HG02884 (cell line): Measurements from ENCODE around the gene SLC5A12.

ENCODE experiments used
- ATAC-seq: cut with Tn5 transposase; IDR thresholded peaks from one replicate; pipeline ENCODE4 v1.9.1; 2021; ENCODE audit warnings: mild to moderate bottlenecking, moderate library complexity; ENCODE audit not compliant: unreplicated experiment

Gene SLC5A12, protein sequence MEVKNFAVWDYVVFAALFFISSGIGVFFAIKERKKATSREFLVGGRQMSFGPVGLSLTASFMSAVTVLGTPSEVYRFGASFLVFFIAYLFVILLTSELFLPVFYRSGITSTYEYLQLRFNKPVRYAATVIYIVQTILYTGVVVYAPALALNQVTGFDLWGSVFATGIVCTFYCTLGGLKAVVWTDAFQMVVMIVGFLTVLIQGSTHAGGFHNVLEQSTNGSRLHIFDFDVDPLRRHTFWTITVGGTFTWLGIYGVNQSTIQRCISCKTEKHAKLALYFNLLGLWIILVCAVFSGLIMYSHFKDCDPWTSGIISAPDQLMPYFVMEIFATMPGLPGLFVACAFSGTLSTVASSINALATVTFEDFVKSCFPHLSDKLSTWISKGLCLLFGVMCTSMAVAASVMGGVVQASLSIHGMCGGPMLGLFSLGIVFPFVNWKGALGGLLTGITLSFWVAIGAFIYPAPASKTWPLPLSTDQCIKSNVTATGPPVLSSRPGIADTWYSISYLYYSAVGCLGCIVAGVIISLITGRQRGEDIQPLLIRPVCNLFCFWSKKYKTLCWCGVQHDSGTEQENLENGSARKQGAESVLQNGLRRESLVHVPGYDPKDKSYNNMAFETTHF

DNA sequence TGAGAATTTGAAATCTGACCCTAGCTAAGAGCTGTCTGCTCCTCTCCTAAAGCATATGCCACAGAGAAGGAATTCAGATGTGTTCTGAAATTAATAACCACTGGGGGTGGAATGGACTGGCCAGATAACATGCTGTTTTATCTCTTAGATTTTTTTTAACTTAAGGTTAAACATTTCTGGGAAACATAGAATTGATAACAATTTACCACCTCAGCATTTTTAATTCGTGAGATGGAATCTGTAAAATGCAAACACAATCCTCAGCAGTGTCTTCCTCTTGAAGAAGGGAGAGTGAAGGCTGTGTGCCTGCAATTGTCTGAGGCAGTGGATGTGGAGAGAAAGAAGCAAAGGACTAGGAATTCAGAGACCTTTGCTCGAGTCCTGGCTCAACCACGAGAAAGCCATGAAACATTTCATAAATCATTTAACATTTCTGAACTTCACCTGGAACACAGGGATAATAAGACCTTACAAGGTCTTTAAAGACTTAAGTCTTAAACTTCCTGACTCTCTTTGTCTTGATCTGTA is at the start of gene SLC5A12:
TSS of gene SLC5A12 (minus strand) at position 113 of the 528 bp plus-strand sequence. CDS start 346 bp downstream, outside the sequence.
- ATAC-seq = no peak

DNA sequence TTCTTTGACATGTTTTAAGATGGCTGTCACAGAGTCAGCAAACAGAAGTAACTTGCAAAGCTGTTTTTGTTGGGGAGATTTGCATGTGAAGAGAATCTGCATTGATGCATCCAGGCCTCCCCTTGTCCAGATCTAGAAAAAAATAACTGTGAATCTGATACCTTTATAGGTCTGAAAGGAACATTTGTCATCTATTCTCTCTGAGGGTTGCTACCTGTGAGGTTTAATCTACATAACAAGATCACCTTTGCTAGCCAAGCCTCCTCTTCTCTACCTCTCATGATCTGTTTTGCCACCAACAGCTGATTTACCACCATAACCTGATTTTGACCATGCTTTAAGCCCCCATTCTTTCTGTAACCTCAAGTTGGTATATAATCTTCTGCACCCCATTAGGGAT is 47.2 kb upstream of the SLC5A12 start:
- ATAC-seq = no peak

DNA sequence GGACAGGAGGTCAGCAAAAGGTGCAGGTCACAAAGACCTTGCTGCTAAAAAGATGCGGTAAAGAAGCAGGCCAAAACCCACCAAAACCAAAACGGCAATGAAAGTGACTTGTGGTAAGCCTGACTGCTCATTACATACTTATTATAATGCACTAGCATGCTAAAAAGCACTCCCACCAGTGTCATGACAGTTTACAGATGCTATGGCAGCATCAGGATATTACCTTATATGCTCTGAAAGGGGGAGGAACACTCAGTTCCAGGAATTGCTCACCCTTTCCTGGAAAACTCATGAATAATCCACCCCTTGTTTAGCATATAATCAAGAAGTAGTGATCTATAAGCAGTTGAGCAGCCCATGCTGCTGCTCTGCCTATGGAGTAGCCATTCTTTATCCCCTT is 45.2 kb upstream of the SLC5A12 start:
- ATAC-seq = no peak

DNA sequence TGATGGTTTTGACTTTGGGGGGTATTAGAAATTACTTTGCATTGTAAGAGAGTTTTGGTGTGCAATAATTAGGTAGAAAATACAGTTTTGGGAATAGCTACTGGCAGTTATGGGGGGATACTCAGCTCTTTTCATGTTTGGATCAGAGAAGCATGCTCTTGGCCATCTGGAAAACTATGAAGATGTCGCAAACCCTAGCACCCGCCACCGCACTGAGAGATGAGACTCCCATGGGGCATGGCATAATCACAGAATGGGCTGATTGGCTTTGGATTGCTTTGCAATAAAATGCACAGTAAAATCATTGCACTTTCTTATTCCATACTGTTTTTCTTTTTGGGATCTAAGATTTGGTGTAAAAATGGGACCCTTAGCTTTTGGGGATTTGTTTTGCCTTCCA is 43.5 kb upstream of the SLC5A12 start:
- no peak for ATAC-seq

DNA sequence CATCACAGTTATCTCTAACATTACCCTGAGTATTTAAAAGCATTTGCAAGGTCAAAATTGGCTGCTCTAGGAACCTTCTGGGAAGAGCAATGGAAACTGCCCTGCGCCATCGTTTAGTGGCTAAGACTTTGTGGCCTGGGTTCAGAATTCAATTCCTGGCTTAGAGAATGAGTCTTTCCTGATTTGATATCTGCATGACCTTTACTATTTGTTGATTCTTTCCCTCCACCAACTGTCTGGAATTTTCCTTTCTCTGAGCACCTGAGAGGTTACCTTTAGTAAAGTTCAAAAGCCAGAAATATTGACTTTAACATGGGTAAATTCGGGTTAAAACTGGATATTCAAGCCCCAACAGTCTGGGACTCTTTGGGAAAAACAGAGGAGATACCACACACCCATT is 43.0 kb upstream of the SLC5A12 start:
- no peak for ATAC-seq

DNA sequence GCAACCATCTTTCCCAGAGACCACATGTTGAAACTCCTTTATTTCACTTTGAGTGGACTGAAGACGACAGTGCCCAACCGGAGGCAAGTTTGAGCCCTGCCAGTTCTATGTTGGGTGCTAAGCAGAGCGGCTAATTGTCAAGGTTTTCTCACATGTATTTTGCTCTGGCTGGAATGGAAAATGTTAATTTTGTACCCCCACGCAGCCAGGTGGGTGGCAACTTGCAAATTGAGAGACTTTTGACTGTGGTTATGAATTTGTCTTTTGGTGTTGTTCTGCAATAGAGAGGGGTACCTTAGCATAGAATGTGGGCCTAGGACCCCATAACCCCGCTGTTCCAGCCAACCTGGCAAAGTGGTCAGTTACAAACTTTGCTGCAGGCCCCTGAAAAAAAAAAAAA is 42.5 kb upstream of the SLC5A12 start:
- no peak for ATAC-seq

DNA sequence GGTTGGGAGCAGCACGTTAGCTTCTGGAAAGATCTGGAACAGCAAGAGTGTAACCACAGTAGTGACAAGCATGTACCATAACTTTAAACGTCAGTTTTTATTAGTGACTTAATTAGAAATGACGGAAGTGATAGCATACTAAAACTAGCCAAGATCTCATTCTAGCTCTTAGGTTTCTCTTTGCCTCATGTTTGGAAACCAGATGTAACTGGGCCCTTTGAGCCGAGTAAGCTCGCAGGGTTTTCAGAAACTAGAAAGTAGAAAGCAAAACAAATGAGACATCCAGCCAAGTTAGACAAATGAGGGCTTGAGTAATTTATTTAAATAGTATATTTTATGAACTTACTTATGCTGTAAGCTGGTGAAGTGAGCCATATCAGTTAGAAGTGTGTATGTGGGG is 40.2 kb upstream of the SLC5A12 start:
- ATAC-seq = no peak

DNA sequence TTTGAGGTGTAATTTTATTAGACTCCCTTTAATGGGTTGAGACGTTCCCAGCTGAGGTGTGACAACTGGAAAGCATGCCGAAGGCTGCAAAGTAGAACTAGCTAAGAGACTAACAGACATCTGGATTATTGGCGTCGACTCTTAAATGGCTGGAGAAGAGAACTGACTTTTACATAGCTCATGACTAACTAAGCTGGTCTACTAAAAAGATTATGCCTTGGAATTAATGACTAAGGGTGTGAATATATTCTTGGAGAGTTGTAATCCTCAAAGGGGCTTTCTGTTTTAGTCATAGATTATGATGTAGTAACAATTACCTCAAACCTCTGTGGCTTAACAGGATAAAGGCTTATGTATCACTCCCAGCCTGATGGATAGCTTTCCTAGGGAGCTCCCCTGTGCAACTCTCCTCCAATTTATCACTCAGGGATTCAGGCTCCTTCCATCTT is 39.5 kb upstream of the SLC5A12 start:
- ATAC-seq = no peak

DNA sequence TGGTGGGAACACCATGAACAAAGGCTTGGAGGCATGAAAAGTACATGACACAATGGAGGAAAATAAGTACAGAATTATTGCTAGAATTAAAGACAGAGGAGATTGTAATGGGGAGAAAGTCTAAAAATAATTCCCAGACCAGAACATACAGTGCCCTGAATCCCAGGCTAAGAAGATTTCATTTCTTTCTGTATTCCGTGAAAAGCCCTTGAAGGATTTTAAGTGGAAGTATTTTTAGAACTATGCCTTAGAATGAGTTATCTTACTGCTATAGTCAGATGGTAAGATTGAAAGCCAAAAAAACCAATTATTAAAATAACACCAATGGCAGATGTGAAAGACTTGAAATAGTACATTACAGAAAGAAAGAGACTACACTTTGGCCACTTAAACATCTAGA is 36.1 kb upstream of the SLC5A12 start:
- no peak for ATAC-seq

DNA sequence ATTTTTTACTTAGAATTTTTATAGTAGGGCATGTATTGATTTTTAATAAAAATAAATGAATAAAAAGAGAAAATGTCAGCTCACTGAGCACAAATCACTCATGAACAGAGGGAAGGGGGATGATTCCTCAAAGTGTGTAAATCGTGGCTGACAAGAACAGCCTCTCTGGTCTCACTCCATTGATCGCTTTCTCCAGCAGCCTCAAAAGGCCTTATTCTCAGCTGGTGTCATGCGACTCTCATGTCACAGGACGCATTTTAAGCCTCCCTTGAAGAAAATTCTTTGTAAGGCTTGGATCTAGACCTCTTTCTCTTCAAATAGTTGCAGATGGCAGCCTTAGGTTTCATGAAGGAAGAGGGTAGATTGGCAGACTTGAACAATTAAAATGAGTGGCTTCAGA is 33.9 kb upstream of the SLC5A12 start:
- no peak for ATAC-seq

DNA sequence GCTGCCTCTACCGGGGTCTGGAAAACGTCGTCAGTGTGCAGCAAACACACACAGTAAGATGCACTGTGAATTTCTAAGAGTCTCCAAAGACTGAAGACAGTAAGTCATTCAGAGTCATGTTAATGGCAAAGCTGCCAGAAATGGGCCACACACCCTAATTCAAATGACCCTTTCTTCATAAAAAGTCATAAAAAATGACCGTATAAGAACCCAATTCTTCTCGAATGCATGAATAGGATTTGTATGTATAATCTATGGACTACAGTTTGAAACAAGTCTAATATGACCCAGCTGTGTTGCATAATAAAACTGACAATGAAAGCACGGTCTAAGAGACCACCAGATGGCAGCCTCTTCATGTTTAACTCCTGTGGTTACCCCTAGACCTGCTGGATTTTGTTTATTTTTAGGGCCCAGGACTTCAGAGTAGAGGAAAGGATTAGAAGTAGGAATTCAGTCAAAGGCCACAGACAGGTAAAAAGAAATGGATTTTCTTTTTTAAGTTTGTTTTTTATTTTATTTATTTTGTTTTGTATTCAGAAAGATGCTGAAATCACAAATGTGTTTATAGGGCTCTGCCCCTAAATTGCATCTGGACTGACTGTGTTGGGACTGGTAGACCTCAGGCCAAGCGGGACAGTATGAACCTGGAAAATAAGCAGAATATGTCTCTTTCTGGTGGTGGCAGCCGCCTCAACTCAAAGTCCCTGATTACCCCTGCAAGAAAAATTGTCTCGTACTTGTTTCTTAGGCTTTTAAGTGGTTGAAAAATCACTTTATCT is 32.1 kb upstream of the SLC5A12 start:
- ATAC-seq = no peak

DNA sequence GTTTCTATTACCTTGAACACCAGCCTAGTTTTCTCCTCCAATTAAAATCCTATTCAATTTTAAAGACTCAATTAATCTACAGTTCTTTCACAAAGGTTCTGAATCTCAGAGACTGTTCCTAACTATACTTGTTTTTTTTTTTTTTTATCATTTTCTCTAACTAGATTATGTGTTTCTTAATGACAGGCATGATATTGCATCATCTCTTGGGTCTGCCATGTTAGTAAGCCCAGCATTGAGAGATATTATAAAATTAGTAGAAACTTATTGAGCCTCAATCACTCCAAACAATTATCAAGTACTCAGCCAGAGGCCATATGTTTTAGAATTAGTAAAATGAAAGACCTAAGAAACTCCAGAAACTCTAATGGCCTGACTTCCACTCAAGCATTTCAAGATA is 28.1 kb upstream of the SLC5A12 start:
- no peak for ATAC-seq

DNA sequence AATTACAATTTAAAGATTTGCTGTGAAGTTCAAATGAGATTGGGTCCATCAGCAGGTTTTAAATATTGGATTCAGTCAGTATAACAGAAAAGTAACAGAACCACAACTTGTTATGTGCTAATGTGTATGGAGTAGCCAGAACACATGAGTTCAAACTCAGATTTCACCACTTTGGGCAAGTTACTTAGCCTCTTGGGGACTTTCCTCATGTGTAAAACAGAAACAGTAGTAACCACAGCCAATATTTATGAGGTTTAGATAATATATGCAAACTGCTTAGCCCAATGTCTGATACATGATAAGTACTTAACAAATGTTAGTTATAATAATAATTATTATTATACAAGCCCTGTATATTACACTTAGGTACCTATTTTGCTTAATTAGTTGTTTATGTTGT is 21.8 kb upstream of the SLC5A12 start:
- peak; percentile 86 for ATAC-seq

DNA sequence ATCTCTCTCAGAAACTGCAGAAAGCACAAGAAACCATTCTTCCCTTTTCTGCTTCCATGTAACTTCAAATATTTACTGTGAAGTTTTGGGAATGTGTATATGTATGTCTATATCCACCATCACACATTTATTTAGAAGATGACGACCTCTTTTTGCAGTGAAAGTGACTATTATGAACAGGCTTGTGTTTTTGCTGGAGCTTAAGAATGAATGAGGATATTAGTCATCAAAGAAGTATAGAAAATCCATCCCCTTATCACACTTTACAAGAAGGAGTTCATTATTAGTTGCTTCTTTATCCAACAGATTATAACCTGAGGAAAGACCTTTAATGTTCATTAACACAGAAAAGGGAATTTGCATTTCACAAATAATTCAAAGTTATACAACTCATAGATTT is 21.1 kb upstream of the SLC5A12 start:
- ATAC-seq = no peak

DNA sequence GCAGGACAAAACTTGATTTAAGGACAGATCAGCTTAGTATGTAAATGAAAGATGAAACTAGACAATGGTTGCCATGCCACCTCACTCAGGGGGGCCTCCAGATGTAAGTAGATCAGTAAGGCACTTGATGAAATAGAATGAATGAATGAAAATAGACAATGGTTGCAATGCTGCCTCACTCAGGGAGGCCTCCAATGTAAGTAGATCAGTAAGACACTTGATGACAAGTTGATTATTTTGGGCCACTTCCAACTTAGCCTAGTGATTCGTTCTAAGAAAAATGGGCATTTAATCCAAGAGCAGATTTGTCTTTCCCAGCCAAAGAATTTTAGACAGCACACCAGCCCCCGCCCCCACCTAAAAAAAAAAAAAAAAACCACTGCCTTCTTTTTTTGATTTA is 19.2 kb upstream of the SLC5A12 start:
- no peak for ATAC-seq

DNA sequence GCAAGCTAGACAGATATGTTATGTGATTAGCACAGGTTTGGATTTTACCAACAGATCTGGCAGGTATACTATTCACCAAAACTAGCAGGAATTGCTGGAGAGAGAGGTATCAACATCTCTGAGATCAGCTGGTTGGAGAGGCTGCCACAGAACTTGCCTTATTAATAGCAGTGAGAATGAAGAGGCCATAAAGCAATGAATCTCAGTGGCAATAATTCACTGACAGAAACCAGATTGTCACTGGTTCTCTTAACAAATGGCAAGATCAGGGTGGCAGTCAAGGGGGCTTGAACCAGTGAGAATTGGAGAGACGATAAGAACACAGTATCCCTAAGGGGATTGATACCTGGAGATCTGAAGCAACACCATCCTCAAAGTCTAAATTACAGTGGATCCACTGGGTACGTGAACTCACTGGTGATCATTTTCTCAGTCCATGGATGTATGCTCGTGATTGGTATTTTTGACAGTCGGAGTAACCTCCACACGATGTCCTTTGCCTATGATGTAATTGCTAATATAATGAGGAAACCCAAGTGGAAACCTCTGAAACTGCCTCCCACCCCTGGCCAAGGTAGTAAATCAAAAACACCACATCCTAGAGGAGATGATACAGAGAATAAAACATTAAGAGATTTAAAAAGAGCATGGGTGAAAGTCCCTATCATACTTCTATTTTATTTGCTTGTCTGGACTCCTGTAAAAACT is 17.7 kb upstream of the SLC5A12 start:
- ATAC-seq = no peak

DNA sequence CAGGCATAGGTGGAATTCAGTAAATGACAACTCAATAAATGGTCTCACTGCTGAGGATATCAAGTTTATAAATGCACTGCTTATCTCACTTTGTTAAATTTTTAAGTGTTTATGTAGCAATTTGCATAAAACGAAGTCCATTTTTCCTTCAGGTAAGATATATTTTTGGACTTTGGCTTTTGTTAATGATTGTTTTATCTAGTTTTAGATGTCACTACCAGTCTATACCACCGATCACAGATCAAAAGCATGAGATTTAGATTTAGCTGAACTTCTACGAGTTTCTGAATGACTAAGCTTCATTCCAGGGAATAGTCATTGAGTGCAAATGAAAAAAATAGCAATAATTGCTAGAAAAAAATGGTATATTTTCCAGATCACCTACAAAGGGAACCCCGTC is 12.8 kb upstream of the SLC5A12 start:
- no peak for ATAC-seq

DNA sequence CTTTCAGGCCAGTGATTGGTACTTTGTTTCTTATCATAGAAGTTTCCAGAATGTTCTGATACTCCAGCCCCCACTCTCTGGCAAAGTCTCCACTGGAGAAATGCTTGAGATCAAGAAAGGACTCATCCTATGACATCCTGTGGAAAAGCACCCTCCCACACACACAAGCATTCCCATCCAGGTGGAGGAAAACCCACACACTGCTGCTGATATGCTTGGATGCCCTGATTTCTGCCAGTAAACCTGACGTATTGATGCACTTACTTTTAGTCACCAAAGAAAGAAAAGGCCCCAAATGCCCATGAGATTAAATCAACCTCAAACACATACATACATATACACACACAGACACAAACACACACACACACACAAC is 9.2 kb upstream of the SLC5A12 start:
- ATAC-seq = no peak

DNA sequence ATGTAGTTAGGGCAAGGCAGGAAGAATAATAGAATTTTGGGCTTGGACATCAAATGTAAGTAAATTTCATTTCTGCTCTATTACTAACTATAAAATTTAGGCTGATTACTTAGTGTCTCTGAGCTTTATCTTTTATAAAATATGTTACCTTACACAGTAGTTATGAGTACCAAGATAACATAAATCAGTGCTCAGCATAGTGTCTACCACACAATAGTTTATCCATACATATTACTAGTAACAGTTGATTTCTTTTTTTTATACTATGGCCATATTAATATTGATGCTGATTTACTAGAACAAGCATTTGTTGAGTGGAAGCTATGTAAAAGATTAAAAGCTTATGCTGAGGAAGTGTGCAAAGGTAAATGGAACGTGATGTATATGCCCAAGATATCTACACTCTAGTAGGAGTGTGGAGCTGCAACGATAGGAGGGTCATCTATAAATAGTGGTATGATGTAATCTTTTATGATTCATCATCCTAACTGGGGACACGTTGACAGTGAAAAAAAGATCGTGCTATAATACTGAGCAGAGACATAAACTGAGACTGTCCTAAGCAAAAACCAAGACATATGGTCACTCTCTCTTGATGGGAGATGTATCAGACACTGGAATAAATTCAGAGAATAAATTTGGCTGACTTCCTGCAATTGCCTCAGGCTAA is 8.7 kb upstream of the SLC5A12 start:
- ATAC-seq = no peak

DNA sequence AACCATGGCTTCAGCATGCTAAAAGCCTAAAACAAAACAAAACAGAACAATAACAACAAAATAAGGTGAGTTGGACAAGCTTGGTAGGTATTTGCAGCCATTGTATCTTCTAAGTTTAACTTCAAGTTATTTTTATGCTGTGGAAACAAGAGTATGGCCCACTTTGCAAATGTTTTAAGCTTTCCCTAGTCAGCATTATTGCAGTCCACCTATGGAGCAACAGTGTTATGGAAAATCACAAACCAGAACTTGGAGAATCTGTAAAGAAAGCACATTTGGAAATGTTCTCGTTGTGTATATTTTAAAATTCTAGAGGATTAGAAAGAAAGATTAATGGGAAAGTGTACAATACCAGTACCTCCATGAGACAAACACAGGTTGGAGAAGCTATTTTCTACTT is 7.4 kb upstream of the SLC5A12 start:
- ATAC-seq = no peak
